Measurements from ENCODE around the gene SLC24A3.

The SLC24A3 gene

DNA sequence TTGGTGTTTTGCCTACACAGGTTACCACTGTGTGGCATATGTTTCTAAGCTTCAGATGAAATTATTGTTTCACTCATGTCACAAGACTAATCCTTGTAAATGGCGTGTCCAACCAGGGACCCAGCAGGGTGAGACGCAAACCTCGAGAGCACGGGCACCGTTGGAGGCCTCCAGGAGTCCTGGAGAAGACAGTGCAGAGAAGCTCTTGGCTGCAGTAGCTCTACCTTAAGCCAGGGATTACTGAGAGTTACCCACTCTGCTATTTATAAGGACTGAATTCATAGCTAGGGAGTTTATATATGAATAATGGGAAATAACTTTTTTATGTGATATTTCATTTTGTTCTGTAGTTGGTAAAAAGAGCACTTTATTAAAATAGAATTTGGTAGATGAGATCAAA, 137.4 kb downstream of the SLC24A3 start:
- DNase-seq: no peak

DNA sequence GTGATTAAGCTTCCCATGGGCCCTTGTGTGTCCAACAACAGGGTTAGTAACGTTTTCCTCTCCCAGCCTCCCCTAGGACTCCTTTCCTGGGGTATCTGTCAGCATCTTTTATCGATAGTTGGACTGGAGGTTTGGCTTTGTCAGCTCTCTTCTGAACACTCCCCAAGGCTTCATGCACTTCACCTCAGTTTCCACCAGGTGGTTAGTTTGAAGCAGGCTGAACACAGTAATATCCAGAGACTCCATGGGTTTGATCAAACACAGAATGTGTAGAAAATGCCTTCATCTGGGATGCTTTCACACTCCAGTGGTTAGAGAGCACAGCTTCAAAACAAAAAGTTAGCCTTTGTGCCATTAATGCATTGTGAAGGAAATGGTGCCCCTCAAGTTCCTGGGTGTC, 139.1 kb downstream of the SLC24A3 start:
- no peak for DNase-seq

DNA sequence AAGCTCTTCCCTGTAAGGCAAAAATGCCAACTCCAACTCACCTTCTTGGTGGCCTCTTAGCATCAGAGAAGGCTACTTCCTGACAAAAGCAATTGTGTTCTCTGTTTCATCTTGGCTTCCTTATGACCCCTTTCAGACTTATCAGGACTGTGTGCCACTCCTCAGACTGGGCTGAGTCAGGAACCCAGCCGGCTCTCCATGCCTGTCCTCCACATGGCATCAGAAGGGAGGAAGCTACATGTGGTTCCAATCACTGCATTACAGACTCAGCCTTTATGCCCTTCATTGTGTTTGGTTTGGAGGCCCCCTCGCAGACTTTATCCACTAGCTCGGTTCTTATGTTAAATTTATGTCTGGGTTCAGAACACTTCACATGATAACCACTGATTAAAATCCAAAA, 142.5 kb downstream of the SLC24A3 start:
- DNase-seq: no peak

DNA sequence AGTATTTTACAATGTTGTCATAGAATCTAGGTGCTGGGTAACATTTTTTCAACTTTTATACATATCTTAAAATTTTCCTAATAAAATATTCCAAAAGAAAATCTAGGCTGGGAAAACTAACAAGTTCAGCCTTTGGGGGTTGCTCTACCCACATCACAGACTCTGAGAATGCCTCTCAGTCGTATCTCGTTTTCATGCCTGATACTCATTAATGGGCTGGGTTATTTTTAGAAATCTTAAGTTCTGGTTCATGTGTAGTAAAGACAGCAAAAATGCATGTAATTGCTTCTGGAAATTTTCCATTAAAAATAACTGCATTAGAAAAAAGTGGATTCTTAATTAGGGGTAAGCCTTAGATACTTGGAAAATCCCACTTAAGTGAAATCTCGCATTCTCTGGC, 149.3 kb downstream of the SLC24A3 start:
- no peak for DNase-seq

DNA sequence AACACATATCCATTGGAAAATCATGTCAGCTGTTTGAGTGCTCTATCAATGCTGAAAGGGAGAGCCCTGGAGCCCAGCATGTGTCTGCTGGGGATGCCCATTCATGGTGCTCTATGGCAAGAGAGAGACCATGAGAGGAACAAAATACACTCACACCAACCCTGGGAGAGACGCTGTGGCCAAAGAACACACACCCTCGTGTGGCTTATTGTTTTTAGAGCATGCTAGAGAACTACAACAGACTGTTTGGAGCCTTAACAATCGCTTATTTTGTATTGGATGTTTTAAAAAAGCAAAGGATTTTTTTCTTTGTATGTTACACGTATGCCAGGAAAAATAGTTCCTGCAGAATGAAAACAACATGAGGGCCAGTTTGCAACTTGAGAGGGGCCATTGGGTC, 151.0 kb downstream of the SLC24A3 start:
- no peak for DNase-seq

DNA sequence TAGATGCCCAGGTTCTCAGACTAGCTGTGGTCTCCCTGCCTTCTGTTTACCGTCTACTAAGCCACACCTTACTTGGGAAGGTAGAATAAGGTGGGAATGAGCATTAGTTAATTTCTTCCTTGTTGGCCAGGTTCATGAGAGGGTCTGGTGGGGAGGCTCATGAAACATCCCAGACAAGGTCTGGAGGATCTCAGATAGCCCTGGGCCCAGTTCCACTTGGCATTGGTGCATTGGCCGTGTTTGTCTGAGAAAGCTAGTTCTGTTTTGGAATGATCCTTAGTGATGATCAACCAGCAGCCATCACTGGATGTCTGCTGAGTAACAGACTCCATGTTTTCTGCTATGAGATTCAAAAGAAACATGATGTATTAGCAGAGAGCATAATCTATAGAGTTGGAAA, 155.1 kb downstream of the SLC24A3 start:
- no peak for DNase-seq

DNA sequence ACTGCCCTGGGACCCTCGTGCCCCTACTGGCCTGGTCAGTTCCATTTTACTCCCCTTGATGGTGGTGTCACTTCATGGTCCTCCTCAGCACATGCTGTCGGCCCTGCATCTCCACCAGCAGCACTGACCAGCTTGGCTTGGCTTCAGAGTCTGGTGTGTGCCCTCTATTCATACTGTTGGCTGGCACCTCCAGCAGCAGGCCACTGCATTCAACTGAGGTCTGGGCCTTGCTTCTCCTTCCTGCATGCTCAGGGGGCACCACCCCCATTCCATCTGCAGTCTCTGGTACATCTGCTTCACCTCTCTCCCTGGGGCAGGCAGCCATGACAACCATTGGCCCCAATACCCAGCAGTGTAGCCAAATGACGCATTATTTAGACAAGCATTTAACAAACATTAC, 155.9 kb downstream of the SLC24A3 start:
- DNase-seq: no peak

DNA sequence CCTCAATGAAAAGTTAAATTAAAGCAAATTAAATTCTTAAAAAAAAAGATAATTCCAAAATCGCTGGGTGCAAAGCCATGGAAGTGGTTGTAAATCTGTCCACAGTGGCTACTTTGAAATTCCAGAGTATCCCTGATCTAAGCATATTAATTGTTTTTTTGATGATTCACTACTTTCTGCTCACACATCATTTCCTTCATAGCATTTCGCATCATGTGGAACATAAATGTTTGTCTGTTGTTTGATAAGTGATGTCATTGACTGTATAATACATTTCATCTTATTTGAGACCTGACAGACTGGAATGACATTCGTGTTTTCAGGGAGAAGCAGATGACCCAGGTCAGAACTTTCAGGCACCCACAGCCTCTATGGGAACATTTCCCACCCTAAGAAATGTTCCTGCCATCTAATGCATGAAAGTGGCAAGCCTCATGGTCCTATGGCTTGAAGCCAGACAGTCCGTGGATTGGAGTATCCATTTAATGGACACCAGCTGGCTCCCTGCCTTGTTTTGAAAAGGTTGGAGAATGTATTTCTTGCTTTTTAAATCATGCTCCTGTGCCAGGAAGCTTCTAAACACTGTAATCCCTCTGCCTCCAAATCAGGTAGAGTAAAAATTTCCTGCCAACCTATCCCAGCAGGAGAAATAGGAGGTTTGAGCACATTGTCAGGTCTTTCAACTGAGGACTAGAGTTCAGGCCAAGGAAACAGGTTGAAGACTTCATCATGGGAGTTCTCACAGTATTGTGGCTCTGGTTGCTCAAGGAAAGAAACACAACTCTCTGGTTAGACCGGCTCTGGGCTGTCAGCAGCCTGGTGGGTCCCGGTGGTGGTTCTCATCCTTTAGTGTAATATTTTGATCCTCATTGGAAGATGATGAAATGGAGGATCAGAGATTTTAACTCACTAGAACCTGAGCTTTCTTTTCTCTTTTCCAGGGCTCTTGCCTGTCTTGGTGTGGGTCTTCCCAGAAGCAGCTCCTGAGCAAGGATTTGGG, 157.9 kb downstream of the SLC24A3 start:
- no peak for DNase-seq

DNA sequence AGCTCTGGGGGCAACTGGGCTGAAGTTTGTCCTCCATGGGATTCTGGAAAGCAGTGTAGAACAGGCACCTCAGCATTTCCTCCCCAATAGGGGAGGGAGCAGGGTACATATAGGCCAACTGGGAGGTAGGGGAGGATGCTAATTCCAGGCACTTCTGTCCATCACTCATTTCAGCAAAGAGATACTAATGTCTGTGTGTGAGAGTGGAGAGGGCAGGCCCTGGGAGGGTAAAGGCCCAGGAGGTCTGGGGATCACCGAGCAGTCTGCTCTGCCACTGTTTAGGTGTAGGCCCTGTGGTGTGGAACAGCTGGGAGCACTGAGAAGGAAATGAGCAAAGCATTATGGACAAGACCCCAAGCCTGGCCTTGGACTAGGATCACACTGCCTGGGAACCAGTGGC, 158.7 kb downstream of the SLC24A3 start:
- DNase-seq: no peak

DNA sequence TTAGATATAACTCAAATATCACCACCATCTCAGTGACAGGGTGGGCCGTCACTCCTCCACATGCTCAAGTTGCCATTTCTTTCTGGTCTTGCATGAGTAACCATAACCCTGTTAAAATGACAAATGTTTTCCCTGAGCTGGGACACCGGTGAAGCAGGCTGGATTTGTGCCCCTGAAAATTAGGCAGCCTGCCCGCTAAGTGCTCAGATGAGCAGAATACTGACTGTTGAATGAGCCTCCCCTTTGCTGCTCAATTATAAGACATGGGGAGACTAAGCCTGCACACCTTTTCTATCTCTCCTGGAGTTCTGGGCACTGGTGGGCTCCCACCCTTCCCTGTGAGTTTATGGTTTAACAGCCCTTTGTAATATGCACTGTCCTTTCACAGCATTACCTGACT, 161.8 kb downstream of the SLC24A3 start:
- DNase-seq: no peak

DNA sequence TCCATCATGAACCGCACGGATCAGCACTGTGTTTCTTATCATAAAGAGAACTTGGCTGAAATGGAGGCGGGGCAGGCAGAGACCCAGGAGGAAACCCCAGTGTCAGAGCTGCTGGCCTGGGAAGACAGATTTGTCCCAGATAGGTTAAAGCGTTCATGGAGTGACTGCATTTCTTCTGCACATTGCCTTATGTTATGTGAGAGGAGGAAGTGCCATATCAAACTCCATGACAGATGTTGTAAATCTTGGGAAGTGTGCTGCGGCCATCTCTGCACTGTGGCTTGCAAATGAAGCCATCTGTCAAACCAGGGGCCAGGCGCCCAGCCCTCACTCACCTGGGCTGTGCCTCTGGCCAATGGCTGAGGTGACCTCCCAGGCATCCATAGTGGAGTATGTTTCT, 163.0 kb downstream of the SLC24A3 start:
- DNase-seq: no peak

DNA sequence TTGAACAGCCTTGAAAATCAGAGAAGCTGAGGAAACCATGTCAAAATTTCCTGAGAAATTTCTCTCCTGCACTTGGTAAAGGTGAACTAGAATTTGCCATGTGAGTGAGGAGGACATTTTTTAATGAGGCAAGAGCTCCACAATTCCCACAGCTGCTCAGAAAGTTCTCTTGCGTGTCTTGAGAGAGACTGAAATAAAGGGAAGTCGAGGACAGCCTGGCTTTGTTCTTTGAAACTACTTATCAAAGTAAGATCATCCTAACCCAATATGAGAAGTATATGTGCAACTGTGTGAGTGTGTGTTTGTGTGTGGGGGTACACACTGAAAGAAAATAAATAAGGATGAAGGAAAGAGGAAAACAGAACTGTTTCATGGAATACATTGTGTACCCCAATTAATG, 163.4 kb downstream of the SLC24A3 start:
- no peak for DNase-seq

DNA sequence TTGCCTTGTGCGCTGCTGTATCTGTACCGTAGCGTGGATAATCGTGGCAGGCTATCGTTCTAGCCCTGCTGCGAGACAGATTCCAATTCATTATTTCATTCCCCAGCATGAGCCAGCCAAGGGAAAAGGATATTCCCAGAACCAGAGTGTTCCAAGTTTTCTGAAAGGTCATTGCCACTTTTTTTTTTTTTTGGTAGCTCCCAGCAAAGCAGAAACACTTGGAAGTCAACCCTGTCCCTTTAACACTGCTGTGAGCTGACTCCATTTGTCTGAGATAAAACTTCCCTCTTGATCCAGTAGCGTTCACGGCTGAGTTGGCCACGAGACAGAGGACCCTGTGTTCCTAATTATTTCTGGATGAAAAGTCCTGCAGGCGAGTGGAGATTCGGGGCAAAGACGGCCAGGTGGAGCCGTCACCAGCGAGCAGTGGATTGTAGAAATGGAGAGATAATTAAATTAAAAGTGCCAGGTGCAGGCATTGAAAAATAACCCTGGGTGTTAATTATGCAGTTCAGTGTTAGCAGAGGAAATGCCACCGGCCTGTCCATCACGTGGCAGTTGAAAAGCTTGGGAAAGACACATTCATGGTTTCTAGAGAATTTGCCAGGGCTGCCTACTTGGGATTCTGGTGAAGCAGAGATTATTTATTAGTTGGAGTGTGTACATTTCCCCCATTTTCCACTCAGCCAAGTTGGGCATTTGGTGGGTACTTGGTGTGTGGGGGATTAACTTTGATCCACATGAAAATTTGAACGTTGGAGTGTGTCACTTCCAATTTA, 164.2 kb downstream of the SLC24A3 start:
- DNase-seq: no peak

DNA sequence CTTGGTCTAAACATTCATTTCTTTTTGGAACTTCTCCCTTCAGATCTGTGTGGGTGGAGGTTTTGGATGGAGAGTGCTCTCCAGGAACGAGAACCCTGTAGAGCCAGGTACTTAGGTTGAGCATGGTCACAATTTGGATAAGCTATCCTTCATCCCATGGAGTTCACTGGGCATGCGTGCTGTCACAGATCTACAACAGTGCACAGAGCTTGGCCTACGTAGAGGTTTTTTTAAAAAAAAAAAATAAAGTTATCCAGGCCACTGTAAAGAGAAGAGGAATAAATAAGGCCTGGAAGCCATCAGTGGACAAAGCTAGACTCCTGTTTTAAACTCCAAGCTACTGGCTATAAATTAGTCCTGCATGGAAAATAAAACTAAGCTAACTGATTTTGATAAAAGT, 165.6 kb downstream of the SLC24A3 start:
- DNase-seq: no peak

DNA sequence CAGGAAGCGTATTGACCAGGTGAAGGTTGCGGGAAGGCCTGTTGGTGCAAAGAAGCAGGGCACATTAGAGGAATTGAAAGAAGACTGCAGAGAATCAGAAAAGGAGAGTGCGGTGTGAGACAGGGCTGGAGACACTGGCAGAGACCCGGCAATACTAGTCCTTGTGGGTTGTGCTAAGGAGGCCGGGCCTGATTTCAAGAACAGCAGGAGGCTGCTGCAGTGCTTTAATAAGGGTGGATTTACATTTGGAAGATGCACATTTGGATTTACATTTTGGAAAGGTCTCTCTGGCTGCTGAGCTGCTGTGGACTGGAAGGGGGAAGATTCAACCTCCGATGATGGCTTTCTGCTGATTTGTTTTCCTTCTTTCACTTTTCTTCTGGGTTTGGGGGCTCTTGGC, 167.8 kb downstream of the SLC24A3 start:
- no peak for DNase-seq

DNA sequence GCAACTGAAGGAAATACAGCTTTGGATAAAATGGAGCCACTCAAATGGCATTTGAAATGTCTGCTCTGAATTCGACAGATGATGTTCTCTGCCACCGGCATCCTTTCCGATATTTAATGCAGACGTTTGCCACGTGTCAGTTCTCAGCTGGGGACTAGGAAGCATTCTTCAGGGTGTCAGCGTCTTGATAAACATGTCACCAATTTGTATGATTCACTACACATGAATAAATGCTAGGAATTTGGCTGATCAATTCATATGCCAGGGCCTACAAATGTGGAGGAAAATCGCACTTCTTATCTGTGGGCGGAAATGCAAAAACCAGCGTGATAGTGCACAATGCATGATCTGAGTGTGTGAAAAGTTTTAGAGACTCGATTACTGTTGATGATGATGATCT, 169.5 kb downstream of the SLC24A3 start:
- DNase-seq: no peak

DNA sequence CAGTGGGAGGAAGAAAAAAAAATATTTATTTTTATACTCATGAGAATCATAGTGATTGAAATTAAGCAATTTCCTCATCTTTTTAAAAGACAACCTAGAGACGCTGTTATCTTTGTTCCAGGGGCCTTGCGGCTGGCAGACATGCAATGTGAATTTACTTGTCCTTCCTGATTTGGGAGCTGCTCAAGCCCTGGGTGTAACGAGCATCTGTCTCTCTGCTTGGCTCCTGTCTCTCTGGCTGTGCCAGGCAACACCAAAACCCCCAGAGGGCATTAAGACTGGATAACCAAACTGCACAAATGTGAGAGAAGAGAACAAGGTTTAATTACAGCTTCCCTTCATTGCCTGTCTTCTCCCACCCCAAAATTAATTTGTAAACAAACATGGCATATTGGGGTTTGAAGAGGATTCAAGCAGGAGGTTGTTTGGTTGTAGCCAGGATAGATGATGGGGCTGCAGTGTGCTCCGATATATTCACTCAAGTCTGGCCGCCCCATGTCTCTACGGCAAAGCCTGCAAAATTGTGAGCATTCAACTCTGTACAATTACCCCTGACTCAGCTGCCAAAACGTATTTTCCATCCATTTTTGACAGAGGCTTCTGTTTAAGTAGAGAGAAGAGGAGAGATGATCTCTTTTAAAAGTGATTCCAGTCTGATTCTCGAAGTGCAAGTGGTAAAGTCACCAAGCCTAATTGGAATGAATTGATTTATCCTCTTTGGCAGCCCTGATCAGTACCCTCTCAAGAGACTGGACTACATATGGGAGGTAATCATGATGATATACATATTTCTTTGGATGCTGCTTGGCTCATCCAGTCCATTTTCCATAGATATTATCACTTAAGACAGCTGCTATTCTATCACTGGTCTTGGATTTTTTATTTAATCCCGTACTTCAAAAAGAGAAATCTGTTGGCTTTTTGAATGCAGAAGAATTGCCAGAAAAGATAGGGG, 170.2 kb downstream of the SLC24A3 start:
- DNase-seq: no peak

DNA sequence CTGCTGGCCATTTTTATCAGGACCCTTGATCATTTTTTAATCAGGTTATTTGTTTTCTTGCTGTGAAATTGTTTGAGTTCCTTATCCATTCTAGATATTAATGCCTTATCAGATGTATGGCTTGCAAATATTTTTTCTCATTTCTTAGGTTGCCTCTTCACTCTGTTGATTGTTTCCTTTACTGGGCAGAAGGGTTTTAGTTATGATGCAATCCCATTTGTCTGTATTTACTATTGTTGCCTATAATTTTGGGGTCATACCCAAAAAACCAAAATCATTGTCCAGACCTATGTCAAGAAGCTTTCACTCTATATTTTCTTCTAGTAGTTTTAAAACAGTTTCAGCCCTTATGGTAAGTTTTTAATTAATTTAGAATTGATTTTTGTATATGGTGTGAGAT, 172.5 kb downstream of the SLC24A3 start:
- no peak for DNase-seq

DNA sequence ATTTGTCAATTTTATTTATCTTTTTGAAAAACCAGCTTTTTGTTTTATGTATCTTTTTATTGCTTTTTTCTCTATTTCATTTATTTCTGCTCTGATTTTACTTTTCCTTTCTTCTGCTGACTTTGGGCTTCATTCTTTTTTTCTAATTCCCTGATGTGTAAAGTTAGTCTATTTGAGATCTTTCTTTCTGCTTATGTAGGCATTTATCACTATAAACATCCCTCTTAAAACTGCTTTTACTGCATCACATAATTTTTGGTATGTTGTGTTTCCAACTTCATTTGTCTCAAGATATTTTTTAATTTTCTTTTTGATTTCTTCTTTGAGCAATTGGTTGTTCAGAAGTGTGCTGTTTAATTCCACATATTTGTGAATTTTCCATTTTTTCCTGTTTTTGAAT, 174.8 kb downstream of the SLC24A3 start:
- DNase-seq: no peak

DNA sequence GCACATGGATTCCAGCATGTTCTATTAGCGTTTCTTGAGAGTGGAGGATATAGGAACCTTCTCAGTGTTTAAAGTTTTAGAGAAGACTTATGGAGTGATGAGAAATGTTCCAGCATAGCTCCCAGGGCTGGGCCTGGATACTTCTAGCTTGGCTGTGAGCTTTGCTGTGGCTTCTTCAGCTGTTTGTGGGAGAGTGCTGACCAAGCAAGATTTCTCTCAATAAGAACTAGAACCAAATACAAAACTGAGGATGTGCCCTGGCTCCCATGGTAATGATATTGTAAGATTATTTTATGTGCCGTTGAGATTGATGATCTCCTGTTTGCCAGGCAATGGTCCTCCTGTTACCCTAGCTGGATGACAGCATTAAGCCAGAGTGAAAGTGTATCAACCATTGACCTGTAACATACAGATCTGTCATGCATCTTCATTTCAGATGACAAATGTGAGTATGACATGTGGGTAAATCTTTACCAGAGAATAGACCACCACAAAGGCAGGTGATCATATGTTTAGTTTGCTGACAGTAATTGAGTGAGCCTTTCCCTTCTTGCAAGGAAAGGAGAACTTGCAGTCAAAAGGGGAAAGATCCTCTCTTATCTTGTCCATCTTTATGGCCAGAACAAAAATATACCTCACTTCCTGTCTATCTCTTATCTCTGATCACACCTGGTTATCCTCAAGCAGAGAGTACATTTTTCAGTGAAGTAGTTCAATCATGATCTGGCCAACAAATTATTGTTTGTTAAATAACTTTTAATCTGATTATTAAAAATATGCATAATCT, 180.1 kb downstream of the SLC24A3 start:
- DNase-seq: no peak

DNA sequence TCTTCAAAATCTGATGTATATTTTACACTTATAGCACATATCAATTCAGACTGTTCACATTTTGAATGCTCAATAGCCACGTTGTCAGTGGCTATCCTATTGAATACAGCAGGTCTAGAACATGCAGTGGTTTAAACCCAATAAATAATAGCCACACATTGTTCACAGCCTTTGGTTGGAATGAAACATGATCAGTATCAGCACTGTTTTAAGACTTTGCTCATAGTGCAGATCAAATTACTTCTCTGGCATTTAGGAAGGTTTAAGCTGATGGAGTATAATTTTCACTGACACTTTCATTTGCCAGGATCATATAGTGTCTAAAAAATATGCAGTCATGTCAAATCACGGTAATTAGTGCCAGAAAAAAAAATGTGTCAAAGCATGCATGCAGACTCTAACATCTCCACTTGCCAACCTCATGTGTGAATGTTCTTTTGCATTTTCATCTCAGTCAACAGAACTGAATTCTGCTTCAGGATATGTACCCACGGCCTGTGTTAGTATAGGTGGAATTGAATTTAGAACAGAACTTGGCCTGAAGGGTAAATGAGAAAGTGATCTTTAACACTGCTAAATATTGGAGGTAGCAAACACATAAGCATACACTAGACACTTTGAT, 184.1 kb downstream of the SLC24A3 start:
- DNase-seq: no peak

DNA sequence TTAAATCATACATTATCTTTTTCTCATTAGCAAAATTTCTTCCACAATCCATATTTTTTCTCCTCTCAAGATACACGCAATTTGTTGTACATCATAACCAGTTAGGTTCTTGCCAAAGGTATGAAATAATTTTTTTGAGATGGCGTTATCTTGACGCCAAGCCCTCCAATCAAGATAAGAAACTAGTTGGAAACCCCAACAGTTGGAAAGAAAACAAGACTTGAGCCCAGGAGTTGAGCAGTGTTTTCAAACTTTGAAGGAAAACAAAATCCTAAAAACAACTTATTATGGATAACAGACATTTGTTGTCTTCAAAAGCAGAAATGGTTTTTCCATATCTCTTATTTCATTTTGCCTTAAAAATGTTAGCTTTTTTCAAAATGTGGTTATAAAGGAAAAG, 184.8 kb downstream of the SLC24A3 start:
- DNase-seq: no peak

Measured in suppressor macrophage treated with lipopolysaccharide for 4 hours (primary cell).